HUDEP-2 (cell line): ENCODE results near the gene QPCT.
"Not testable (repeated sequence)": the region's sequence is repeated elsewhere in the genome, so short reads cannot be mapped to it uniquely, and the experiment has no call there.

Experiments used
- DNase-seq, 76 experiments: peaks; one replicate each; lab custom pipeline; 2025; ENCODE audit not compliant: unreplicated experiment in 76 of 76; lab: John Stamatoyannopoulos, UW

The QPCT gene

DNA sequence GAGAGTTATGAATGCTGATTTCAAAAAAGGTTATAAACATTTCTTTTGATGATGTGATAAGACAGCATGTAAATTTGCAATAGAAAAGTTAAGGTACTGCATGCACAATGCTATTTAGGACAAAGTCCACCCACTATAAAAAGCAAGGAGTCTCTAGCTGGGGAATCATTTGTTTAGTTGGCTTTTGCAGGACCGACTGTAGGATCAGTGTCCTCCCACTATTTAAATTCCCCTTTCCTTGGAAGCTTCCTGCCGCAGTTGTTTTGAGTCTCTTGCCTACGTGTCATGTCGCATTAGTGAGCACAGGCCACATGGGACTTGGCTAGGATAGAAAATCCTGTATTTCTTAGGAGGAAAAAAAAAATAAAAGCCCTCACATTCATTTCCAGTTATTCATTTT lies 13.1 kb downstream of the QPCT start:
- DNase-seq = no peak

GRCh38 chr2:37358466-37358865 lies 14.0 kb downstream of the QPCT start:
- DNase-seq = no peak

DNA sequence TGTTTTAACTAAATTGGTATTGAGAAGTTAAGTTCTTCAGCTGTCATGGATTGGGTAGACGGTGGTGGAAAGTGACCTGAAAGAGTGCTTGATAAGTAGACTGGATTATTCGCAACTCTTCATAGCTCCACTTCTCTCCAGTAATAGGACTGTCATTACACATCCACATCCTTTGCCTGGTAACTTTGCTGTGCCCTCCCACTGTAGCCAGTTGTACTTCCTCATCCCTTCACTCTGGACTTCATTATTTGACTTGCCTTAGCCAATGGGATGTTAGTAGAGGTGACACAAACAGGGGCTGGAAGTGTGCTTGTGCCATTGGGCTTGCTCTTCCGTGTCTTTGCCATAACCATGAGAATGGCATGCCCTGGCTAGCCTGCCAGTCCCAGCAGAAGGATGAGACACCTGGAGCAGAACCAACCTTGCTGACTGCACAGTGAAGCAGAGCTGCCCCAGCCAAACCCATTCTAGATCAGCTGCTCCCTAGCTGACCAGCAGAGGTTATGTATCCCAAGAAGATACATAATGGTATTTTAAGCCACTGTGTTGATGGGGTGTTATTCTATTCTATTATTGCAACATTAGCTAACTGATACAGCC lies 16.9 kb downstream of the QPCT start:
- no peak for DNase-seq

DNA sequence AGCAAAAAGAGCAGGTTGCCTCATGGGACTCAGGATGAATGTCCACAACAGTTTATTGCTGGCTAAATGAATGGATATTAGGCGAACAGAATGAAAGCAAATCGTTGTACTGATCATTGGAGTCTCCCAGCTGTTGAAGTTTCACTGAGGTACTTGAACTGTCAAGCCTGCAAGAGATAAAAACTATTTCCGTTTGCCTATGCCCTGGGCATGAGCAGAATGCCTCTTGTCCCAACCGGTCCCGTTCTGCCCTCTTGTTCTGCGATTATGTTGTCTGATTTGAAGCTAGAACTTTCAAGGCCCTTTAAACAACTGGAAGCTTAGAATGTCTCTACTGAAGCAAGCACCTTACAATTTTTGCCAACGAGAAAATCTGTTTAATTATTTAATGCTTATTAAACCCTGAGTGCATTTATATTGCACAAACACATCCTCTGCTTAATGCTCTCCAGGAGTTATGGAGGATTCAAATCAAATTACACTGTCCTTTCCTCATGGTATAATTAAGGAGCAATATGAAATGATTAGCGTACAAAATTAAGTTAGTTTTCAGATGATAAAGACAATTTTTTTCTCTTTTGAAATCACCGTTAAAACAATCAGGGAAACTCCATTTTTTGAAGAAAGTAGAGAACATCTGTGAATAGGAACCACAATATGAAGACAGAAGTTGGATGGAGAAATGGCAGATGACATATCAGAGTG lies 17.7 kb downstream of the QPCT start:
- no peak for DNase-seq

DNA sequence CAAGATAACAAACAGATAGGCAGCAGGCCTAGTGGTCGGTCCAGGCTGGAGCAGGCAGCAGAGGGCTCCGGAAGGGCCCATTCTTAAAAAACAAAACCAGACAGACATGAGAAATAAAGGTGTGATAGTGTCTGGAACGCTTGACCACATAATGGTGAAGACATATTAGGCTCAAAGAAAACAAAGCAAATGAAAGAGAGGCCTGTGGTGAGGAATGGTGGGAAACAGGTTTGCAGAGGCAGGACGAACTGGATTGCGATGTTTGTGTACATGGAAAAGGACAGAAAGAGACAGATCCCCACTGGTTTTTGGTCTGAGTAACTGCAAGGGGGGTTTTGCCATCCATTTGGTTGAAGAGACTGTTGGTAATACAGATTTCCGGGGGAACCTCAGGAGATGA lies 19.9 kb downstream of the QPCT start:
- no peak for DNase-seq

DNA sequence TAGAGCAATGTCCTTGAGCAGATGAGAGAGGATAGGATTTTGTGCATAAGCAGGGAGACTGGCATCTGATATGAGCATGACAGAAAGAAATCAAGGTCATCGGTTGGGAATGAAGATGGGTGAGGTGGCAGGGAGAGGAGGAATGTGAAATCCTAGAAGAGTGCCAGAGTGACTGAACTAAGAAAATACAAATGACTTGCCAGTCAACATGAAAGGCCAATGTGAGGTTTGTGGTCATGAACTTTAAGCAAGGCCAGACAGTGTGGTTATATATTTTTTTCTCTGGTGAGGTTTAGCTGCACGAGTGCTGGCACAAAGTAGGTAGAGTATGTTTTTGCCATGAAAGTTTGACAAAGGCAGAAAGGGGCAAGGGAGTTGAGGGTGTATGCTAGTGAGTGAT lies 21.2 kb downstream of the QPCT start:
- DNase-seq = no peak

DNA sequence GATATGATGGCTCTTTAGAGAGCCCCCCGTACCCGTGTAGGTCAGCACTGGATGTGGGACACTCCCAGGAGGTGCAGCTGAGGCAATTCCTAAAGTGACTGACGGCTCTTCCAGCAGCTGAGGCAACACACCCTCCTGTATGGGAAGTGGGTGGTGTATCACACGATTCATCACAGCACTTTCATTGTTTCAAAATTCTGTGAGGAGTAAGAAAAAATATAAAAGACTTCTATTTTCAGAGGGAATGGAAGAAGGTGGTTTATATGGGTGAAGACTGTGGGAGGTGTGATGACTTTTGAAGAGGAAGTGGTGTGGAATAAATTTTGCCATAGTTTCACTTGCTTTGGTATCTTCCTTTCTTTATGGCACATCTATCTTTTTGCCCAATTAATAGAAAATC lies 22.3 kb downstream of the QPCT start:
- DNase-seq = no peak

GRCh38 chr2:37367310-37367709 lies 22.9 kb downstream of the QPCT start:
- no peak for DNase-seq

GRCh38 chr2:37367984-37368383 lies 23.6 kb downstream of the QPCT start:
- DNase-seq = no peak

DNA sequence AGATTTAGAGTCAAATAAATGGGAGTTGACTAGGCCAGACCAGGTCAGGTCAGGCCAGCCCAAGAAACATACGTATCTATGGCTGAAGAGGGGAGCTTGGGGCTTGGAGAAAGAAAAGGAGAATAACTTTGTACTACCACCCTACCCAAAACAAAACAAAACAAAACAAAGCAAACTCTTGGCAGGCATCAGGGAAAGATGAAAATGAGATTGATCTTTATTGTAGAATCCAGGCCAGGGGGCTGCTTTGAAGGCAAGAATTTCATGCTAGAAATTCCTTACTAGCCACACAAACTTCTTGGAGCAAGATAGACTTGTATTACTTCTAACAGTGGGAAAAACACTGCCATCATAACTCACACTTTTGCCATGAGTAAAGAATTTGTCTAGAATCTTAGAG lies 26.2 kb downstream of the QPCT start:
- DNase-seq = no peak

DNA sequence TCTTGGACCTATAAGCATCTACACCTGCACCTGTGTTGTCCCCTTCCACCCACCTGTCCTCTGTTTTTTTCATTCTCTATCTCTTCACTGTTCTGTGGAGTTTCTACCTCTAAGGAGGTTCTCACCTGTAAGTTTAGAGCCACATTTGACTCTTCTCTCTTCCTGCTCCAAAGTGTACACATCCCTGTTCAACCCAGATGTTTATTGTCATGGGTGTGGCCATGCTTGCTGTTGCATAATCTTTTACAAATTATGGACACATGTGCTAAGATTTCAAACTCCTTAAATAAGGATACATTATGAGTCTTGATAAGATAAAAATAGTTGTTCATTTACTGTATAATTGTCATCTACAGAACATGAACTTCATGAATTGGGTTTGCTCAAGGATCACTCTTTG lies 27.6 kb downstream of the QPCT start:
- no peak for DNase-seq

- DNase-seq = no peak
Observed at GRCh38 chr2:37375741-37376288, 31.4 kb downstream of the QPCT start.

GRCh38 chr2:37376421-37377186 lies 32.2 kb downstream of the QPCT start:
- DNase-seq = no peak

DNA sequence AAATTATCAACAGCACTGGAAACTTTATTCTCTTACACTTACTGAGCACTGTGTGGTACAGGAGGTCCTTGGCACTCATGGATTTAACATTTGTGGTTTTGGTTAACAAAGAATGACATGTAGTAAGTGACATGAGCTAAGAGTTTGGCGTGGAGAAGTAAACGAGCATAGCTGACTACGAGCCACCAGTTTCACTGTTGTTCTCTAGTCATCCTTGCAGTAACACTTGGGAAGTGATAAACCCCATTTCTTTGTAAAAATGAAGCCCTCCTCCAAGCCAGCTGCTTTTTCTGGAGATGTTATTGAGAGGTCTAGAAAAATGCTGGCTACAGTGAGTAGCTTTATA lies 32.7 kb downstream of the QPCT start:
- DNase-seq = no peak

- DNase-seq = no peak
Observed at GRCh38 chr2:37378411-37378810, 34.0 kb downstream of the QPCT start.

DNA sequence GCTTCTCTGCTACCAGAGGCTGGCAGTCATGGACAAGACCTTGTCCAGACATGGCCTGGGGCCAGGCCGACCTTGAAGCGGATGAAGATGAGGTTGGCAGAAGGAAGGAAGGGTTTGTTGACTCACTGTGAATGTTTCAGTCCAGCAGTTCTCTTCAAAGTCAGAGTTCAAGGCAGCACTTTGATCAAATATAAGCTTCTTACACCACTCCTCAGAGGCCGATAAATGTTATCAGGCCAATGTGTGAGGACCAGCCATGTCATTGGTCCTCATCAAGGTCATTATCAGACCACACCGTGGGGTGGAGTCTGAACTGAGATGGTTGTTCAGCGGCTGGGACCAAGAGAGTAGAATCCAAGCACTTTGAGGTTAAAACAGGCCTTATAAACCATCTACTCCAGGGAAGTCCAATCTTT lies 35.5 kb downstream of the QPCT start:
- no peak for DNase-seq

GRCh38 chr2:37380787-37381186 lies 36.4 kb downstream of the QPCT start:
- not testable (repeated sequence) for DNase-seq

DNA sequence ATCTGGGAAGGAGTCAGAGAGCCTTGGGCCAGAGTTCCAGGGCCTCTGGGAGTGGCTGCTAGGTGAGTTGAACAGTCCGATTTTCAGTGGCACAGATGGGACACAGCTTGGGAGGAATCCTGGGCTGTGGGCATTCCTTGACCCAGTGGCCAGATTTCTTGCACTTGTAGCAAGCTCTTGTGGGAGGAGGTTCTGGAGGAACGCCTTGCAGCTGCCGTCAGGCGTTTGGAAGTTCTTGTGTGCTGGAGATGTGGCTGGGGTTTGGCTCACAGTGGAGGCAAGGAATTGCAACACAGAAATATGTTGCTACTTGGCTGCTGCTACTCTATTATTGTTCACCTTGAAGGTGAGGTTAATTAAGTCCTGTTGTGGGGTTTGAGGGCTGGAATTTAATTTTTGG lies 39.8 kb downstream of the QPCT start:
- not testable (repeated sequence) for DNase-seq

DNA sequence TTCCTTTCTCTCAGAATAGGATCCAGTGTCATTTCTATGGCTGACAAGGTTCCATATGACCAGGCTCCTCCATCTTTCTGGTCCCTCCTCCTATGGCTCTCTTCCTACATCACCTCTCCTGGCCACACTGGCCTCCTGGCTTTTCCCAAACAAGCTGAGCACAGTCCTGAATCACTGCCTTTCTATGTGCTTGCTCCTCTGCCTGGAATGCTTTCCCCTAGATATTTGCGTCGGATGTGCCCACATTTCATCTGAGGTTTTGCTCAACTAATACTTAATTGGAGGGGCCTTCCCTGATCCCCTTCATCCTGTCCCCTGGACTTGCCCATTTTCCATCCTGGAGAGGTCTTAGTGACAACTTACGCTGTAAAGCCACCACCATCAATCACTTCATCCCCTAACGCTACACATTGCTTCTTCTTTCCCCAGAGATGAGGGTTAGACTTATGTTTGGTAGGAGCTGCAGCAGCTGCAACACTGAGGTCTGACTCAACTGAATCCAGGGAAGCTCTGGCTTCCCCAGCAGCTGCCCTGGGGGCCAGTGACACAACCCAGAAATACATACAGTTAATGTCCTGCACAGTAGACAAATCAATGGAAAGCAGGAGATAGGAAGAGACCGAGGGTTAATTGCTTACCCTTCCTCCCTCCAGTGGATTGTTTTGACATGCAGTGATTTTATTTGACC lies 42.9 kb downstream of the QPCT start:
- DNase-seq = no peak

- DNase-seq = no peak
Observed at GRCh38 chr2:37388074-37388473, 43.6 kb downstream of the QPCT start.

GRCh38 chr2:37389395-37389794 lies 45.0 kb downstream of the QPCT start:
- DNase-seq = no peak
